ELR (cell line): ENCODE results near the gene CEL.

Source experiments
- DNase-seq: peaks from one replicate; pipeline ENCODE4 v3.0.0-alpha.2; 2015; ENCODE audit warnings: low read depth

The CEL gene

DNA sequence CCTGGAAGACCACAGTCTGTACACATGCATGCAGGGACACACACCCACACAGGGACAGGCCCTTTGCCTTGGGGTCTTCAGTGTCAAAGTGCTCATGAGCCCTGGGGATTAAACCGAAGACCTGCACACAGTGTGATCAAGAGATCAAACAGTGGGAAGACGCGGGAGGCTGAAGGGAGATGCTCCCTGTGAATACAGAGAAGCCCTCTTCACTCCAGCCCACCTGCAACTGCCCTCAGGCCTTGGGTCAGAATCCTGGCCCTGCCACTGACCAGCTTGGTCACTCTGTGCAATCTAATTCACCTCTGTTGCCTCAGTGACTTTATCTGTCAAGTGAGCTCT, 56.4 kb downstream of the CEL start:
- DNase-seq, result no peak

- no peak for DNase-seq
These were observed 56.8 kb downstream of the CEL start for GRCh38 chr9:133118568-133118967.

DNA sequence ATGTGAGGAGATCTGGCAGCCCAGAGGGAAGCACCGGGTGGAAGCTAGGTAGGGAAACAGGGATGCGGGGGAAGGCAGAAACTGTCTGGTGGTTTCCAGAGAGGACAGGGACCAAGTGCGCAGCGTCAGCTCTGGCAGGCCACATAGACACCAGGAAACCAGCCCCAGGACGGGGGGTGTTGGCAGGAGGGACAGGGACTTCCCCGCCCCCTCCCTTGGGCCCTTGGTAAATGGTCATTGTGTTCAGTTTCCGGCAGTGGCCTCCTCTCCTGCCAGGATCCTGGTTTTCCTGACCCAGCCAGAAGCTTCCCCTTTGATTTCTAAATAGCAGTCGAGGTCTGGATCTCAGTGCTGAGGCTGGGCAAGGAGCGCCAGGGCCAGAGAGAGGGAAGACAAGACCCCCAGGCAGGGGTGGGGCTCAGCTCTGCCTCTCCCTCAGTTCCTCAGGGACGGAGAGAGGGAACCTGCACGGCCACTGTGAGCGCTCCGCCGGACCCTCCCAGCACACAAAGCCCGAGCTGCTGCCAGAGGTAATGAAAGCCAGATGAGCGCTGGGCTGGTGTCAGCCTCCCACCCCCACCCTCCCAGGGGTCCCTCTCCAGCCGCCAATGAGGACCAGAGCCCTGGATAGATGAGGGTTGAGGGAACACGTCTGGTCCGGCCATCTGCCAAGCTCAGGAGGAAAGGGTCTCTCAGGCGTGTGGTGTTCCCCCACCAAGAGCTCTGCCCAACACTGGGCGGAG, 57.5 kb downstream of the CEL start:
- DNase-seq, result no peak

DNA sequence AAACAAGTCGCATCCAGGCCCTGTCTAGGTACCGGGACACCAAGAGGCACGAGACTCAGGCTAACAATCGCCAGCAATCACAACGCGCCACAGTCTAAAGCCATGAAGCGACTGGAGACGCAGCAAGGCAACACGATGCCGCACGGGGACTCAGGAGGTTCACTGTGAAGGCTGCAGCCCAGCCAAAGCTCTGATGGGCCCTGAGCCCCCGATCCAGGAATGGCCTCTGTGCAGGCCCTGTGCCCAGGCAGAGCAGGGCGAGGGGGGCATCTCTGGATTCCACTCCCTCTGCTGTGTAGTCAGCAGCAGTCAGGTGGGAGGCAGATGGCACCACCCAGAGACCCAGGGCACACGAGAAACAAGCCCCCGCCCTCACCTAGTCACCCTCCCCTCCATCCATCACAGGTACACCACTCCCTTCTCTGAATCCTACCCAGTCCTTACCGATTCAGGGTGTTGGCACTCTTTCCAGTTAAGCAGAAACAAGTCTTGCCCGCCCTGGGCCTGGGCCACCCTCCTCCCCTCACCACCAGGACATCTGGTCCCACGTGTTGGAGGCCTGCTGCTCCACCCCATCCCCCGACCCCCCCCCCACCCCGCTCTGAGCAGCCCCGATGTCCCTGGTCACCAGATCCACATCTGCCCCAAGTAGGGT, 58.2 kb downstream of the CEL start:
- DNase-seq, result no peak

GRCh38 chr9:133120501-133121197, 58.9 kb downstream of the CEL start:
- DNase-seq, result no peak
